Measurements from ENCODE around the gene ST7. TPM values are rescaled to one million over a fixed set of nuclear protein-coding genes. Genes with fewer than 3 reads are reported as not detected.

The ST7 gene
- total RNA-seq, 1 donor from 2014 or later: 17.4 TPM

- DNase-seq (ENCODE audit: low read depth): no peak
Observed at GRCh38 chr7:116977172-116977571, 23.9 kb downstream of the ST7 start.

GRCh38 chr7:116978006-116978405 lies 24.7 kb downstream of the ST7 start:
- DNase-seq (ENCODE audit: low read depth): no peak

DNA sequence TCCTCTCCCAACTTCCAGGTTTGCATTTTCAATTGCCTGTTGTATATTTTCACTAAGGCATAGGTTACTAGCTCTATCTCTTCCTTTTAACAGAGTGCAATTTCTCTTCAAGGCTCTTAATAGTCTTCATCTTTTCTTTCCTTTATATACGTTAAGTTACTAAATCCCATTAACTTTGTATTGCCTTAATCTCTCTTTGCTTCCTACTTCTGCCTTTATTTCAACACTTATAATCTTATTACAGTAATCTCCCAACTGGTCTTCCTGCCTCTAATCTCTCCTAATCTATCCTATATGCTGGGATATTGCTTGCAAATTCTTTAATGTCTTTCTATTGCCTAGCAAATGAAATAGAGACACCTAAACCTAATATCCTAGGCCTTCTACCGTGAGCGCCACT lies 26.1 kb downstream of the ST7 start:
- no peak for DNase-seq (ENCODE audit: low read depth)

DNA sequence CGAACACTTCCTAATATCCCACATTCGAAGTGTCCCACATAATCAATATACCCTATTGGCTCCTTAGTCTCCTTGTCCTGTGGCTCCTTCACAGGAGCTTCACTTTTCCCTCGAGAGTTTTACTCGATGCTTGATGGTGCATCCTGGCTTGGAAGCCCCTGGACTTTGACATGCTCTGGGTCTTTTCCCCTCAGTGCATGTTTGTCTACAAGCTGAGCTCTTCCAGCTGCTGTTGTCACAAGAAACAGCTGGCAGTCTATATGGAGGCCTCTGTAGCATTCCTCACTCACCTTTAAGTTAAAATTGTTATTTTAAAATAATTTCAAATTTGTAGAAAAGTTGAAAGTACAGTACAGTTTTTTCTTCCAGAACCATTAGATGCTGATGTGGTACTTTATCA lies 27.1 kb downstream of the ST7 start:
- DNase-seq (ENCODE audit: low read depth): no peak

DNA sequence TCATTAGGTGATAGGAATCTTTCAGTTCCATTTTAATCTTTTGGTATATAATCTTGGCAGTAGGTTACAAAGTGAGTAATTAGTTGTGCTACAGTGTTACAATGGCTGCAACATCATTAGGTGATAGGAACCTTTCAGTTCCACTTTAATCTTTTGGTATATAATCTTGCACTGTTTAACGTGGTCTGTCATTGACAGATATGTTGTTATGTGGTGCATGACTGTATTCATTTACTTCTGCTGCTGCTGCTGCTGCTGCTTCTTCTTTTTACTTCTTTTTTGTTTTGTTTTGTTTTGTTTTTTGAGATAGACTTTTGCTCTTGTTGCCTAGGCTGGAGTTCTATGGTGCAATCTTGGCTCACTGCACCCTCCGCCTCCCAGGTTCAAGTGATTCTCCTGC lies 28.6 kb downstream of the ST7 start:
- no peak for DNase-seq (ENCODE audit: low read depth)

- no peak for DNase-seq (ENCODE audit: low read depth)
Observed at GRCh38 chr7:116984511-116984910, 31.2 kb downstream of the ST7 start.

DNA sequence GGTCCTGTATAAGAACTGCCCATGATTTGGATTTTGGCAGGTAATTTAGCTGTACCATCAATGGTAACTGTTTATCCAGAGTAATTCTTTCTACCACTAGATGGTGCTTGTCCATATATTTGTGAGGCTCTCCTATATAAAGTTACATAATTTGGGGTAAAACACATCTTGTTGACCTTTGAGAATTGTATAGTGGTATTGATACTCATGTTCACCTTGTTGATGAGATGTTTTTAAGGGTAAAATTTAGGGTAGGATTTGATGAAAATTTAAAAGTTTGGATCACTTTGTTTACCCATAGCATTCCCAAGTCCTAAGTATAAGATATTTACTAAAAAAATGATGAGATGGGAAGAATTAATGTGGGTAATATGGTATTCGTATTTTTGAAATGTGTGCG lies 31.6 kb downstream of the ST7 start:
- peak; percentile 45 for DNase-seq (ENCODE audit: low read depth)

GRCh38 chr7:116985575-116985974 lies 32.3 kb downstream of the ST7 start:
- no peak for DNase-seq (ENCODE audit: low read depth)

GRCh38 chr7:116986611-116987565 lies 33.6 kb downstream of the ST7 start:
- no peak for DNase-seq (ENCODE audit: low read depth)

- peak; percentile 28 for DNase-seq (ENCODE audit: low read depth)
Observed at GRCh38 chr7:116988363-116988989, 35.2 kb downstream of the ST7 start.

DNA sequence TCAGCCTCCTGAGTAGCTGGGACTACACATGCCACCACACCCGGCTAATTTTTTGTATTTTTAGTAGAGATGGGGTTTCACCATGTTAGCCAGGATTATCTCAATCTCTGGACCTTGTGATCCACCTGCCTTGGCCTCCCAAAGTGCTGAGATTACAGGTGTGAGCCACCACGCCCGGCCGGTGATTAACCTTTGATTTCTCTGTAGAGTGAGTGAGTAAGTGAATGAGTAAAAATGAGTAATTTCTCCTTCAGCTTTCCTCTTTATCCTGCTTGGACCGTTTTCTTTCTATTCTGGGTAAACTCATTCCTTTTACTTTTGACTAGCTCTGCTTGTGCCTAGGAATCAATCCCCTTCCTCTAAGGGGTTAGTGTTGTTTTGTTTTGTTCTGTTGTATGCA lies 36.8 kb downstream of the ST7 start:
- no peak for DNase-seq (ENCODE audit: low read depth)

DNA sequence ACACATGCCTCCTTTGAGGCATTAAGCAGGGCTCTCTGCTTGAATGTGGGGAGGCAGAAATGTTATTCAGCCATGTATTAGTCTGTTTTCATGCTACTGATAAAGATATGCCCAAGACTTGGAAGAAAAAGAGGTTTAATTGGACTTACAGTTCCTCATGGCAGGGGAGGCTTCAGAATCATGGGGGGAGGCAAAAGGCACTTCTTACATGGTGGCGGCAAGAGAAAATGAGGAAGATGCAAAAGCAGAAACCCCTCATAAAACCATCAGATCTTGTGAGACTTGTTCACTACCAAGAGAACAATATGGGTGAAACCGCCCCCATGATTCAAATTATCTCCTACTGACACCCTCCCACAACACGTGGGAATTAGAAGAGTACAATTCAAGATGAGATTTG lies 37.9 kb downstream of the ST7 start:
- DNase-seq (ENCODE audit: low read depth): no peak

DNA sequence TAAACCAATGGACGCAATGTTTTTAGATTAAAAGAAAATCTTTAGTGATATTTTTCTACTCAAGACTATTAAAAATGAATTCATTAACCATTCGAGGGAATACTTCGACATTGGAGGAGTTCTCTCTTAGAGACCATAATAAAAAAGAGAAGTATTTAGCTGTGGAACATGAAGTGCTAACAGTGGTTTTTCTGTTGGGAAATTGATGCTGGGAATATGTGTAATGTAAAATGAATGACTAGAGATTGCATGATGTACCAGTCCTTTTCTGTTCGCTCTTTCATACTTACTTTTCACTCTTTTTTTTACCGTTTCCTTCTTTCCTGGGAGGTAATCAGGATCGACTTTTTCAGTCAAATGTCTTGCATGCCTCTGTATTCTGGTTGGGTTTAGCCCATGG lies 41.3 kb downstream of the ST7 start:
- no peak for DNase-seq (ENCODE audit: low read depth)

DNA sequence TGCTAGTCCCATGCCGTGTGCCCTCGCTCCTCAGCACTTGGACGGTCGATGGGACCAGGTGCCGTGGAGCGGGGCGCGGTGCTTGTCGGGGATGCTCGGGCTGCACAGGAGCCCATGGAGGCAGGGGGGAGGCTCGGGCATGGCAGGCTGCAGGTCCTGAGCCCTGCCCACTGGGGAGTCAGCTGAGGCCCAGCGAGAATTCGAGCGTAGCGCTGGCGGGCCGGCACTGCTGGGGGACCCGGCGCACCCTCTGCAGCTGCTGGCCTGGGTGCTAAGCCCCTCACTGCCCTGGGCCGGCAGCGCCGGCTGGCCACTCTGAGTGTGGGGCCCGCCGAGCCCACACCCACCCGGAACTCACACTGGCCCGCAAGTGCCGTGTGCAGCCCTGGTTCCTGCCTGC lies 44.7 kb downstream of the ST7 start:
- DNase-seq (ENCODE audit: low read depth): no peak

DNA sequence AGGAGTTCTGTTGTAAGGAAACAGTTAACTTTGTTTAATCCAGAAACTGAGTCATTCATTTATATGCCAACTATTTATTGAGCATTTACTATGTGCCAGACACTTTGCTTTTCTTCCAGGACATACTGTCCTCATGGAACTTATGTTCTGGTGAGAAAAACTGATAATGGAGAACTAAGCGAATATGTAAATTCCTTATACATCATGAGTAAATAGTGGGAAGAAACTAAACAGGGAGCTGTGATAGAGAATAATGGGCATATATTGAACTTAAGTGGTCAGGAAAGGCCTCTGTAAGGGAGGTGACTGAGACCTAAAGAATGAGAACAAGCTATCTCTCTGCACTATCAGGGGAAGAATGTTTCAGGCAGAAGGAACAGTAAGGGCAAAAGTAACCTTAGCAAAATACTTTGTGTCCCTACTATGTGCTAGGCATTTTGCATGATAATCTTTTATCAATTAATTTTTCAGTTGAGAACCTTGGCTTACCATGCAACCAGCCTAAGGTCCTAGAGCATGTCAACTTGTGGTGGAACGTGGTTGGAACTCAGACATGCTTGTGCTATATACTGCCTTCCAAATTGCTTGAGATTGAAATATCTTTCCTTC lies 45.4 kb downstream of the ST7 start:
- DNase-seq (ENCODE audit: low read depth): no peak

- no peak for DNase-seq (ENCODE audit: low read depth)
Observed at GRCh38 chr7:116999311-116999710, 46.0 kb downstream of the ST7 start.

- DNase-seq (ENCODE audit: low read depth): no peak
Observed at GRCh38 chr7:117001283-117001682, 48.0 kb downstream of the ST7 start.

DNA sequence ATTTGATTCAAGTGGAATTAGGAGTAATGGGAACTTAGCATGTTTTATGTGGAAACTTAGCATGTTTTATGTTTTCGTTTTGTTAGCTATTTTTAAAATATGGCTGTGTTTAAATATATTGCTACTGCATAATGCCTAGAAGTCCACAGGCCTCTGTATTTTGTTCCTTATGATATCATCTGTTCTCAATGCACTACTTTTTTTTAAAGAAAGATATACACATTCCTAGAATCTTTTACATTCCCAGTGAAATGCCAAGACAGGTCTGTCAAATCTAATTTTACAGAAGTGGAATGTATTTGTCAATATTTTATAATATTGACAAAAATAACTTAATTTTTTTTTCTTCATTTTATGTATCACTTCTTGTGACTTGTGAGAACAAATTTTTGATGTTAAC lies 51.6 kb downstream of the ST7 start:
- no peak for DNase-seq (ENCODE audit: low read depth)

GRCh38 chr7:117005449-117005848 lies 52.1 kb downstream of the ST7 start:
- DNase-seq (ENCODE audit: low read depth): no peak

DNA sequence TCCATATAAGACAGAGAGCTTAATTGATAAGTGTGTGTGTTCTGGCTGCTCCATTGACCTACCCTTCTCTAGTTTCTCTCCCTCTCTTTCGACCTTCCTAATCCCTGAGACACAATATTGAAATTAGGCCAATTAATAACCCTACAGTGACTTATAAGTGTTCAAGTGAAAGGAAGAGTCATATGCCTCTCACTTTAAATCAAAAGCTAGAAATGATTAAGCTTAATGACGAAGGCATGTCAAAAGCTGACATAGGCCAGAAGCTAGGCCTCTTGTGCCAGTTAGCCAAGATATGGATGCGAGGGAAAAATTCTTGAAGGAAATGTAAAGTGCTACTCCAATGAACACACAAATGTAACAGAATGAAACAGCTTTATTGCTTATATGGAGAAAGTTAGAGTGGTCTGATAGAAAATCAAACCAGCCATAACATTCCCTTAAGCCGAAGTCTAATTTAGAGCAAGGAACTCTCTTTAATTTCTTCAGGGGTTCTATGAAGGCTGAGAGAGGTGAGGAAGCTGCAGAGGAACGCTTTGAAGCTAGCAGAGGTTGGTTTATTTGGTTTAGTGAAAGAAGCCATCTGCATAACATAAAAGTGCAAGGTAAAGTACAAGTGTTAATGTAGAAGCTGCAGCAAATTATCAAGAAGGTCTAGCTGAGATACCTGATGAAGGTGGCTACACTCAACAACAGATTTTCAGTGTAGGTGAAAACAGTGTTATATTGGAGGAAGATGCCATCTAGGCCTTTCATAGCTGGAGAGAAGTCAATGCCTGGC lies 53.8 kb downstream of the ST7 start:
- DNase-seq (ENCODE audit: low read depth): no peak

DNA sequence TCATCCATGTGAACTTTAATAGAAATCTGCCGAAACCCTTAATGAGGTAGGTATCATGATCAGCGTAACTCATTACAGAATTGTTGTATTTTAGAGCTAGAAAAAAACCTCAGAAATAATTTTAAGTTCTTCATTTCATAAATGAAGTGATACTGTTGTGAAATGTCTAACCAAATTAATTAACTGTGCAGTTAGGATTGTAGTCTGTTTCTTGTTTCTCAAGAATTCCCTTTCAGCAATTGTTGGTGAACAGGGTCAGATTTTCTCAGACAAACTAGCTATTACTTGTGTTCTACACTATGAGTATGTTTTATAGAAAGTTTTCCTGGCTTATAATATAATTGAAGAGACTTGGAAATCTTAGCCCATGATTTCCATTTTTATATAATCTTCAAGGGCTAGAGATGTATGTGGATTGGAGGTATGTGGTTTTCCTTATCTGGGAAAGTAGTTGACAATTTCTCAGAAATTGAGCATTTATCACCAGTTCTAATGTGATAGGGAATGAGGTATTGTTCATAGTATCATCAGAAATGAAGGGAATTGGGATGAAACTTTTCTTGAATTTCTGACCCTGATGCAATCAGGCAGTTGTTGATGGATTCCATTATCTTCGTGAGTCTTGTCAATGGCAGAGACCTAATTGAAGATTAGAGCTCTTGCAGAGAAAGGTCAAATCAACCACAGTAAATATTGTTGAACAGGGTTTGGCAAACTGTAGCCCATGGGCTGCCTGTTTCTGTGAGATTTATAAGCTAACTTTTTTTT lies 55.0 kb downstream of the ST7 start:
- DNase-seq (ENCODE audit: low read depth): no peak
